ENCODE results near the gene KCNJ18.
"Not testable (repeated sequence)": the region's sequence is repeated elsewhere in the genome, so short reads cannot be mapped to it uniquely, and the experiment has no call there.

KCNJ18 gene

DNA sequence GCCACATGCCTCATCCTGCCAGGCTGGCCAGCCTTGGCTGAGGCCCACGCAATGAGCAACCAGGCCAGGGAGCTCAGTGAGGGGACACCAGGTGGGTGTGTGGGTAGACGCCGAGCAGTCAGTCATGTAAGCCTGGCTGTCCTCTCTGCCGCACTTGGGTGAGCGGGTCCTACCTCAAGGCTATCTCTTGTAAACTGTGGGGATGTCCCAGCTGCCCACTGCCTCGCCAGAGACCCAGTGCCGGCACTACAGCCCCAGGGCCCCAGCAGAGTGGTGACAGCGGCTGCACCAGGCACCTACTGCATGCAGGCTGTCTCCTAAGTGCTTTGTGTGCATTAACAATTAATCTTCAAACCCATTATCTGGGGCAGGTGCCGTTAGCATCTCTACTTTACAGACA lies 52.3 kb downstream of the KCNJ18 start:
- not testable (repeated sequence) for H3K4me1 ChIP-seq (ENCODE audit: insufficient read depth, low read length); H3K9me3 ChIP-seq (ENCODE audit: insufficient read depth, low read length, severe bottlenecking); H3K27ac ChIP-seq (ENCODE audit: low read length); H3K4me3 ChIP-seq (ENCODE audit: low read depth in 1 of 2, low read length in 2 of 2); H3K9ac ChIP-seq (ENCODE audit: low read depth, low read length); H3K4me2 ChIP-seq (ENCODE audit: insufficient read depth, low read length); H2AFZ ChIP-seq (ENCODE audit: low read depth, low read length); ATAC-seq (ENCODE audit: insufficient read depth, low read depth); H3K27me3 ChIP-seq (ENCODE audit: insufficient read depth, low read length, poor library complexity); H3K79me2 ChIP-seq (ENCODE audit: insufficient read depth, low read length); DNase-seq; H4K20me1 ChIP-seq (ENCODE audit: insufficient read depth, low read length); H3K36me3 ChIP-seq (ENCODE audit: insufficient read depth, low read length)

DNA sequence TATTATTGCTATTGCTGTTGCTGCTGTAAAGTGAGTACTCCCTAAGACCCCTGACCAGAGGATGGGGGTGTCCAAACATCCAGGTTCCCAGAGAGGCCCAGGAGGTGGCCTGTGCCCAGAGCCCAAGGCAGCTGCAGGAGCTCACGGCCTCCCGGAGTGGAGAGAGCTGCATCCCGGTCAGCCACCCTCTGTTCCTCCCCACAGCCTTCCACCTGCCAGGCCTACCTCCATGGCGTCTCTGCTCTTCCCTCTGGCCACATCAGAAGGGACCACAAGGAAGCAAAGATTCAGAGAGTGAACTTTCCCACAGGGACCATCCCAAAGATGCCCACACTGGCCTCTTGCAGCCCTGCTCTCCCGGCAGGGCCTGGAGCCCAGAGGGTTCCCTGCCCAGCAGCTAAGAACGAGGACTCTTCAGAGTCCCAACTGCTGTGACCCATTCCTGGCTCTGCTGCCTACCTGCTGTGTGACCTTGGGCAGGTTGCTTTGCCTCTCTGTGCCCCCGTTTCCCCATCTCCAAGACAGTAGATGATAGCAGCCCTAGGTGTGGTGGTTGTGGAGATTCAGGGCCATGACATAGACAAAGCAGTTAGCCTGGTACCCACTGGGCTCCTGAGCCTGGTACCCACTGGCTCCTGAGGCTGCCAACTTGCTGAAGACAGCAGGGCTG lies 53.2 kb downstream of the KCNJ18 start:
- H3K27ac ChIP-seq (ENCODE audit: low read length); H3K4me3 ChIP-seq (ENCODE audit: low read depth in 1 of 2, low read length in 2 of 2); H4K20me1 ChIP-seq (ENCODE audit: insufficient read depth, low read length); H3K4me1 ChIP-seq (ENCODE audit: insufficient read depth, low read length); H3K9me3 ChIP-seq (ENCODE audit: insufficient read depth, low read length, severe bottlenecking); H3K27me3 ChIP-seq (ENCODE audit: insufficient read depth, low read length, poor library complexity); H3K9ac ChIP-seq (ENCODE audit: low read depth, low read length); H3K4me2 ChIP-seq (ENCODE audit: insufficient read depth, low read length); DNase-seq; H3K79me2 ChIP-seq (ENCODE audit: insufficient read depth, low read length); H2AFZ ChIP-seq (ENCODE audit: low read depth, low read length); H3K36me3 ChIP-seq (ENCODE audit: insufficient read depth, low read length); ATAC-seq (ENCODE audit: insufficient read depth, low read depth): not testable (repeated sequence)

DNA sequence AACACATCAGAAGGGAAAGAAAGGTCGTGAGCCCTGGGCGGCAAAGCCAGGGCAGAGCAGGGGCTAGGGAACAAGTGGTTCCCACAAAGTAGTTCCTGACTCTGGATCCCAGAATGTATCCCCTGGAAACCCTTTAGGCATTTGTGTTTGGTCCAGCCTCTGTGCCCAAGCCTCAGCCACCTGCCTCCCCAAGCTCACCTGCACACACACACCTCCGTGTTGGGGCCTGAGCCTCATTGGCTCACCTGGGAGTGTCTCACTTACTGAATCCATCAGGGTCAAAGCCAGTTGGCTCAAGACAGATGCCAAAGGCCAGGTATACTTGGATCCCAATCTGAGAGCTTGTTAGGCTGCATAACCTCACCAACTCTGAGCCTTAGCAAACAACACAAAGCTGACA lies 54.1 kb downstream of the KCNJ18 start:
- H4K20me1 ChIP-seq (ENCODE audit: insufficient read depth, low read length); H3K79me2 ChIP-seq (ENCODE audit: insufficient read depth, low read length); DNase-seq; H2AFZ ChIP-seq (ENCODE audit: low read depth, low read length); H3K4me1 ChIP-seq (ENCODE audit: insufficient read depth, low read length); H3K27me3 ChIP-seq (ENCODE audit: insufficient read depth, low read length, poor library complexity); H3K9ac ChIP-seq (ENCODE audit: low read depth, low read length); H3K36me3 ChIP-seq (ENCODE audit: insufficient read depth, low read length); H3K9me3 ChIP-seq (ENCODE audit: insufficient read depth, low read length, severe bottlenecking); H3K4me3 ChIP-seq (ENCODE audit: low read depth in 1 of 2, low read length in 2 of 2); H3K27ac ChIP-seq (ENCODE audit: low read length); H3K4me2 ChIP-seq (ENCODE audit: insufficient read depth, low read length); ATAC-seq (ENCODE audit: insufficient read depth, low read depth): not testable (repeated sequence)

DNA sequence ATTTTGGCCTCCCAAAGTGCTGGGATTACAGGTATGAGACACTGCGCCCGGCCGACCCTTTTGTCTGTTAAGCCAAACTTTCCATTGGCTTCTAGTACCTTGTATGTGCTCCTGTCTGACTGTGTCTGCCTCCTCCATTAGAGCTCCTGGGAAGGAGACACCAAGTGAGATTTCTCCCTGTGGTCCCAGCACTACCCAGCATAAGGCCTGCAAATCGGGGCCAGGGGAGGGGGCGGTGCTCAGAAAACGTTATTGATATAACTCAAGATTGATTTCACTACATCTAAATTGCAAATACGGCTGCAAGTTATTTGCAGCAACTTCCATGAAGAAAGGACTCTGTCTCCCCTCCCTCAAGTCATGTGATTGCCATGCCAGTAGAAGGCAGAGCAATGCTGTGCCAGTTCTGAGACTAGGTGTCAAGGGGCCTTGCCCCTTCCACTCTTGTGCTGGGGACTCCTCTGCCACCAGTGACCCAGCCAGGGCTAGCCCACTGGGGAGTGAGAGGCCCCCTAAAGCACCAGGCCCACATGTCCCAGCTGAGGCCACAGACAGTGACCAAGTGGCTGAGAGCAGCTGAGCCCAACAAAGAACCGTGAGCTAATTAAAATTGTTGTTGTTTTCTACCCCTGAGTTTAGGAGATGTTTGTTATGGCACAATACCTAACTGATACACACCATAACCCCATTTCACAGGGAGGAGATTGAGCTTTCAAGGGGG lies 55.0 kb downstream of the KCNJ18 start:
- not testable (repeated sequence) for H3K27ac ChIP-seq (ENCODE audit: low read length); H3K36me3 ChIP-seq (ENCODE audit: insufficient read depth, low read length); H3K4me3 ChIP-seq (ENCODE audit: low read depth in 1 of 2, low read length in 2 of 2); H3K9me3 ChIP-seq (ENCODE audit: insufficient read depth, low read length, severe bottlenecking); DNase-seq; H4K20me1 ChIP-seq (ENCODE audit: insufficient read depth, low read length); H3K9ac ChIP-seq (ENCODE audit: low read depth, low read length); H3K4me1 ChIP-seq (ENCODE audit: insufficient read depth, low read length); H2AFZ ChIP-seq (ENCODE audit: low read depth, low read length); ATAC-seq (ENCODE audit: insufficient read depth, low read depth); H3K4me2 ChIP-seq (ENCODE audit: insufficient read depth, low read length); H3K27me3 ChIP-seq (ENCODE audit: insufficient read depth, low read length, poor library complexity); H3K79me2 ChIP-seq (ENCODE audit: insufficient read depth, low read length)

- H3K9ac ChIP-seq (ENCODE audit: low read depth, low read length); H4K20me1 ChIP-seq (ENCODE audit: insufficient read depth, low read length); H3K4me2 ChIP-seq (ENCODE audit: insufficient read depth, low read length); H3K79me2 ChIP-seq (ENCODE audit: insufficient read depth, low read length); H3K27ac ChIP-seq (ENCODE audit: low read length); DNase-seq; ATAC-seq (ENCODE audit: insufficient read depth, low read depth); H3K9me3 ChIP-seq (ENCODE audit: insufficient read depth, low read length, severe bottlenecking); H3K36me3 ChIP-seq (ENCODE audit: insufficient read depth, low read length); H3K4me1 ChIP-seq (ENCODE audit: insufficient read depth, low read length); H2AFZ ChIP-seq (ENCODE audit: low read depth, low read length); H3K27me3 ChIP-seq (ENCODE audit: insufficient read depth, low read length, poor library complexity); H3K4me3 ChIP-seq (ENCODE audit: low read depth in 1 of 2, low read length in 2 of 2): not testable (repeated sequence)
Observed at GRCh38 chr17:21748686-21749085, 56.4 kb downstream of the KCNJ18 start.

DNA sequence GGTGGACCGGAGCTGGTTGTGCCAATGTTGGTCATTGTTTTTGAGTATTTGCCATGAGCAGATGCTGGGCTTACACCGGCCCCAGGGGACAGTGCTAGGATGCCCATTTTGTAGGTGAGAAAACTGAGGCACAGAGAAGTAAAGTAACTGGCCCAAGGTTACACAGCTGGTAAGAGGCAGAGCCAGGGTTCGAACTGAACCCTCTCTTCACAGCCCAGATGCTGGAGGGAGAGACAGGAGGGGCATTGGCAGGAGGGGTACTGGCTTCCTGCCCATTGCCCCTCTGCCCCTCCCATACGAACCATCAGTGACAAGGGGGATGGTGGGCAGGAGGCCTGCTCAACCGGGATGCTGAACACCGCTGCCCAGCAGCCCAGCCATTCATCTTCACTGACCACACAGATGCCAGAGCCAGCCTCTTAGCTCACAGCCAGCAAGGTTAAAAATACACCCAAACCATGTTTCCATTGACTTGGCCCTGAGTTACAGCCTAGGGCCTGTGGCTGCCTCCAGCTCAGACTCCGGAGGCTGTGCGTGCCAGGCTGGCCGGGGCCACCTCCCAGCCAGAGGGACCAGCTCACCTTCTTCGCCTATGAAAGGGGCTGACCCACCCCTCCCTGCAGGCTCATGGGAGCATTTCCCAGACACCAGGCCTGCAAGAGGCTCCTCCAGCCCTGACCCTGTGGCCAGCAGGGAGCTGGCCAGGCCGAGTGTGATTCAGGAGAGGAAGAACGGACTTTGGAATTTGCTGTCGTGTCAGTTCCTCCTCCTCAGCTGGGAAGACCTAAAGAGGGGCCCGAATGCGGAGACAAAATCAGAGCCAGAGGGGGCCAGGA lies 57.6 kb downstream of the KCNJ18 start:
- not testable (repeated sequence) for H3K36me3 ChIP-seq (ENCODE audit: insufficient read depth, low read length); H3K9ac ChIP-seq (ENCODE audit: low read depth, low read length); H2AFZ ChIP-seq (ENCODE audit: low read depth, low read length); H3K4me3 ChIP-seq (ENCODE audit: low read depth in 1 of 2, low read length in 2 of 2); H3K4me2 ChIP-seq (ENCODE audit: insufficient read depth, low read length); ATAC-seq (ENCODE audit: insufficient read depth, low read depth); H3K9me3 ChIP-seq (ENCODE audit: insufficient read depth, low read length, severe bottlenecking); DNase-seq; H4K20me1 ChIP-seq (ENCODE audit: insufficient read depth, low read length); H3K4me1 ChIP-seq (ENCODE audit: insufficient read depth, low read length); H3K79me2 ChIP-seq (ENCODE audit: insufficient read depth, low read length); H3K27me3 ChIP-seq (ENCODE audit: insufficient read depth, low read length, poor library complexity); H3K27ac ChIP-seq (ENCODE audit: low read length)

GRCh38 chr17:21751111-21751510 lies 58.8 kb downstream of the KCNJ18 start:
- H2AFZ ChIP-seq (ENCODE audit: low read depth, low read length); ATAC-seq (ENCODE audit: insufficient read depth, low read depth): not testable (repeated sequence)

More at GRCh38 chr17:21751111-21751510, 58.8 kb downstream of the KCNJ18 start:
- H3K9me3 ChIP-seq (ENCODE audit: insufficient read depth, low read length, severe bottlenecking); H3K9ac ChIP-seq (ENCODE audit: low read depth, low read length); H3K4me3 ChIP-seq (ENCODE audit: low read depth in 1 of 2, low read length in 2 of 2); H3K79me2 ChIP-seq (ENCODE audit: insufficient read depth, low read length); H3K27me3 ChIP-seq (ENCODE audit: insufficient read depth, low read length, poor library complexity); H3K4me1 ChIP-seq (ENCODE audit: insufficient read depth, low read length); H3K4me2 ChIP-seq (ENCODE audit: insufficient read depth, low read length); H3K27ac ChIP-seq (ENCODE audit: low read length); H3K36me3 ChIP-seq (ENCODE audit: insufficient read depth, low read length); DNase-seq; H4K20me1 ChIP-seq (ENCODE audit: insufficient read depth, low read length): not testable (repeated sequence)
